Mesenchymal stem cell (in vitro differentiated cells and primary cell): ENCODE measurements around the gene COL5A2.

ENCODE experiments used
- DNase-seq: peaks from one replicate; pipeline ENCODE4 v3.0.0-alpha.2; 2013
- H2AFZ ChIP-seq: one replicate; pipeline ENCODE4 v1.6.1; 2013; ENCODE audit warnings: low read depth, mild to moderate bottlenecking, control low read depth, inconsistent platforms, low read length, moderate library complexity
- H2AK5ac ChIP-seq: 2 replicates; pipeline ENCODE4 v1.6.1; 2013; ENCODE audit warnings: low read length, moderate library complexity, mild to moderate bottlenecking, inconsistent platforms; ENCODE audit not compliant: severe bottlenecking
- H2BK120ac ChIP-seq: one replicate; pipeline ENCODE4 v1.6.1; 2013; ENCODE audit warnings: low read depth, mild to moderate bottlenecking, inconsistent platforms, low read length, moderate library complexity
- H2BK12ac ChIP-seq, 2 experiments: one replicate each; pipeline ENCODE4 v1.6.1; 2013; ENCODE audit warnings: inconsistent platforms in 2 of 2, low read length in 2 of 2, mild to moderate bottlenecking in 2 of 2, moderate library complexity in 2 of 2, control low read depth in 1 of 2
- H2BK15ac ChIP-seq: one replicate; pipeline ENCODE4 v1.6.1; 2013; ENCODE audit warnings: mild to moderate bottlenecking, low read depth, inconsistent platforms; ENCODE audit not compliant: poor library complexity, severe bottlenecking
- H2BK5ac ChIP-seq: 2 replicates; pipeline ENCODE4 v1.6.1; 2013; ENCODE audit warnings: low read depth, mild to moderate bottlenecking, low read length, control low read depth, inconsistent platforms; ENCODE audit not compliant: poor library complexity, severe bottlenecking
- H3K14ac ChIP-seq, 2 experiments: one replicate each; pipeline ENCODE4 v1.6.1; 2013; ENCODE audit warnings: inconsistent platforms in 2 of 2, low read length in 2 of 2, control low read depth in 1 of 2, mild to moderate bottlenecking in 1 of 2, moderate library complexity in 1 of 2
- H3K18ac ChIP-seq, 2 experiments: one replicate each; pipeline ENCODE4 v1.6.1; 2013; ENCODE audit warnings: inconsistent platforms in 2 of 2, low read length in 2 of 2, control low read depth in 1 of 2, low read depth in 1 of 2, mild to moderate bottlenecking in 1 of 2
- H3K23ac ChIP-seq, 2 experiments: one replicate each; pipeline ENCODE4 v1.6.1; 2013; ENCODE audit warnings: inconsistent platforms in 2 of 2, low read length in 2 of 2, mild to moderate bottlenecking in 2 of 2, moderate library complexity in 2 of 2, control low read depth in 1 of 2
- H3K27ac ChIP-seq: 2 replicates; pipeline ENCODE4 v1.5.1; 2013; ENCODE audit warnings: mild to moderate bottlenecking, moderate library complexity, low read length, control low read depth, inconsistent platforms; ENCODE audit not compliant: poor library complexity, severe bottlenecking
- H3K27me3 ChIP-seq, 2 experiments: 2 replicates each; pipeline versions ENCODE4 v1.6.1 to v1.7.0; 2013; ENCODE audit warnings: low read length in 2 of 2, mild to moderate bottlenecking in 2 of 2, moderate library complexity in 2 of 2, control low read depth in 1 of 2, inconsistent platforms in 1 of 2; ENCODE audit not compliant: control insufficient read depth in 1 of 2, insufficient read depth in 1 of 2
- H3K36me3 ChIP-seq, 2 experiments: 2 replicates each; pipeline versions ENCODE4 v1.6.1 to v1.7.0; 2013; ENCODE audit warnings: low read length in 2 of 2, control low read depth in 1 of 2, inconsistent platforms in 1 of 2, low read depth in 1 of 2, mild to moderate bottlenecking in 1 of 2; ENCODE audit not compliant: insufficient read depth in 2 of 2, control insufficient read depth in 1 of 2
- H3K4ac ChIP-seq, 2 experiments: one replicate each; pipeline ENCODE4 v1.6.1; 2013; ENCODE audit warnings: inconsistent platforms in 2 of 2, low read length in 2 of 2, mild to moderate bottlenecking in 2 of 2, moderate library complexity in 2 of 2, control low read depth in 1 of 2, low read depth in 1 of 2
- H3K4me1 ChIP-seq: 2 replicates; pipeline ENCODE4 v1.6.1; 2013; ENCODE audit warnings: low read depth, low read length, control low read depth; ENCODE audit not compliant: control insufficient read depth, insufficient read depth
- H3K4me2 ChIP-seq: 2 replicates; pipeline ENCODE4 v1.6.1; 2013; ENCODE audit warnings: low read length, mild to moderate bottlenecking, inconsistent platforms; ENCODE audit not compliant: poor library complexity, severe bottlenecking
- H3K4me3 ChIP-seq, 2 experiments: 2 replicates each; pipeline versions ENCODE4 v1.5.1 to v1.7.0; 2013; ENCODE audit warnings: low read length in 2 of 2, mild to moderate bottlenecking in 2 of 2, control low read depth in 1 of 2, low read depth in 1 of 2; ENCODE audit not compliant: insufficient read depth in 1 of 2
- H3K79me1 ChIP-seq: replicated peaks from 2 replicates; pipeline ENCODE4 v1.6.1; 2013; ENCODE audit warnings: mild to moderate bottlenecking, control low read depth, low read length, inconsistent platforms; ENCODE audit not compliant: poor library complexity, severe bottlenecking
- H3K9ac ChIP-seq: 2 replicates; pipeline ENCODE4 v1.7.0; 2013; ENCODE audit warnings: mild to moderate bottlenecking, low read length, moderate library complexity
- H3K9me3 ChIP-seq: 2 replicates; pipeline ENCODE4 v1.7.0; 2013; ENCODE audit warnings: mild to moderate bottlenecking, low read length; ENCODE audit not compliant: control insufficient read depth
- H4K8ac ChIP-seq: one replicate; pipeline ENCODE4 v1.6.1; 2013; ENCODE audit warnings: inconsistent platforms, mild to moderate bottlenecking, low read length, moderate library complexity
- H4K91ac ChIP-seq: one replicate; pipeline ENCODE4 v1.6.1; 2013; ENCODE audit warnings: mild to moderate bottlenecking, low read length, inconsistent platforms
- WGBS: methylation state at CpG from one replicate; pipeline ENCODE4 v1.1.7; 2013; ENCODE audit warnings: mixed read lengths; 5-methylcytosine and 5-hydroxymethylcytosine counted together

The COL5A2 gene

GRCh38 chr2:189191766-189192165, 12.2 kb upstream of the COL5A2 start:
- Histone ChIP-seq H3K4me2 (no peak overlapping the region), H3K14ac (no peak overlapping the region), H2BK5ac (no peak overlapping the region), H3K23ac (no peak overlapping the region), H3K27ac (no peak overlapping the region), H3K18ac (no peak overlapping the region), H3K9ac (no peak overlapping the region), H2BK120ac (no peak overlapping the region), H2AK5ac (no peak overlapping the region), H3K4me1 (no peaks in the 10 kb centered on the region), H3K4me3 (no peak overlapping the region), H3K36me3 (no peaks in the 10 kb centered on the region), H3K9me3 (no peaks in the 10 kb centered on the region), H3K79me1 (no peaks in the 10 kb centered on the region), H2AFZ (no peak overlapping the region), H3K4ac (no peak overlapping the region), H4K8ac (no peak overlapping the region), H4K91ac (no peak overlapping the region), H2BK15ac (no peak overlapping the region), H2BK12ac (no peak overlapping the region), H3K27me3 (no peaks in the 10 kb centered on the region)
- no peak for DNase-seq

GRCh38 chr2:189190685-189191084, 11.1 kb upstream of the COL5A2 start:
- Histone ChIP-seq H2BK5ac (no peak overlapping the region), H2AFZ (no peak overlapping the region), H3K9ac (no peak overlapping the region), H3K23ac (no peak overlapping the region), H3K4me3 (no peak overlapping the region), H3K4me2 (no peak overlapping the region), H4K8ac (no peak overlapping the region), H2AK5ac (no peak overlapping the region), H3K4me1 (no peaks in the 10 kb centered on the region), H3K79me1 (no peaks in the 10 kb centered on the region), H3K36me3 (no peaks in the 10 kb centered on the region), H2BK15ac (no peak overlapping the region), H3K27me3 (no peaks in the 10 kb centered on the region), H4K91ac (no peak overlapping the region), H3K9me3 (no peaks in the 10 kb centered on the region), H2BK120ac (no peak overlapping the region), H2BK12ac (no peak overlapping the region), H3K27ac (no peak overlapping the region), H3K18ac (no peak overlapping the region), H3K4ac (no peak overlapping the region), H3K14ac (no peak overlapping the region)
- no peak for DNase-seq
- WGBS: no CpG with 5 or more reads among the region's 3 CpGs

- Histone ChIP-seq H2BK120ac (no peak overlapping the region), H3K4ac (no peak overlapping the region), H3K9me3 (no peaks in the 10 kb centered on the region), H2AK5ac (no peak overlapping the region), H3K18ac (no peak overlapping the region), H3K4me2 (no peak overlapping the region), H2BK12ac (no peak overlapping the region), H3K9ac (no peak overlapping the region), H2BK5ac (no peak overlapping the region), H3K4me1 (no peaks in the 10 kb centered on the region), H4K8ac (no peak overlapping the region), H3K4me3 (no peak overlapping the region), H3K79me1 (no peaks in the 10 kb centered on the region), H3K14ac (no peak overlapping the region), H3K23ac (no peak overlapping the region), H3K36me3 (no peaks in the 10 kb centered on the region), H4K91ac (no peak overlapping the region), H3K27me3 (no peaks in the 10 kb centered on the region), H2AFZ (no peak overlapping the region), H2BK15ac (no peak overlapping the region), H3K27ac (no peak overlapping the region)
- WGBS: 90% methylated on average over 3 of the region's 3 CpGs
- no peak for DNase-seq
Measured at GRCh38 chr2:189188115-189188805, 8.7 kb upstream of the COL5A2 start.

- no peaks in the 10 kb centered on the region for H3K79me1 ChIP-seq
- no peak overlapping the region for H3K23ac ChIP-seq
- no peak overlapping the region for H3K9ac ChIP-seq
- H2BK5ac ChIP-seq: no peak overlapping the region
- H3K18ac ChIP-seq: no peak overlapping the region
- no peak overlapping the region for H3K4me2 ChIP-seq
- no peaks in the 10 kb centered on the region for H3K27me3 ChIP-seq
- no peak for DNase-seq
- H3K4me3 ChIP-seq: no peak overlapping the region
- no peak overlapping the region for H3K14ac ChIP-seq
- no peak overlapping the region for H2BK15ac ChIP-seq
- no peak overlapping the region for H3K27ac ChIP-seq
- H3K9me3 ChIP-seq: no peaks in the 10 kb centered on the region
- H3K4ac ChIP-seq: no peak overlapping the region
- no peak overlapping the region for H2BK12ac ChIP-seq
- no peak overlapping the region for H4K91ac ChIP-seq
- H2BK120ac ChIP-seq: no peak overlapping the region
- no peaks in the 10 kb centered on the region for H3K36me3 ChIP-seq
- H2AFZ ChIP-seq: no peak overlapping the region
- no peak overlapping the region for H2AK5ac ChIP-seq
- no peaks in the 10 kb centered on the region for H3K4me1 ChIP-seq
- no peak overlapping the region for H4K8ac ChIP-seq
Measured at GRCh38 chr2:189183170-189183569, 3.6 kb upstream of the COL5A2 start.
